ENCODE data around the gene GIMD1.

DNA sequence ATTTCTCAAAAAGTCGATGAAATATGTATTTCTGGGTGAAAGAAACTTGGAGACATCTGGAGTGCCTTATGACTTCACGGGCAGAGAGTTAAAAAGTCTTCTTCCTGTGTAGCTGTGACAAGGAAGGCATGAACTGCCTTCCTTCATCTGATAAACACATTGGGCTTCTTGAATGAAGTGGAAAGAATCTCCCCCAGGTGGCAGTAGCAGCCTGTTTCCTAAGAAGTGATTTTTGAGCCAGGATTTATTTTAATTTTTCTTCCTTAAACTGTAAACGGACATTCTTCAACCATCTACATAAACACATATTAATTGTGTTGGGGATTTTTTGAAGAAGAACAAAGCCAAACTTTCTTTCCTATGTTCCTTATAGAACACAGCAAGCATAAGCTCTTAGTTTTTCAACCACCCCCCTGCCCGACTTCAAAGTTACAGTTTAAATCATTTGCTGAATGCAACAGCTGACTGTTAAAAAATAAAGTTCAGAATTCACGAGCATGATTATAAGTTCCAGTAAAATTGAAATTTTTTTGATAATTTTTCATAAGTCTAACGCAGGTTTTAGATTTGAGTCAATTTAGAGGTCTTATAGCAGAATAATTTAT, 980 bp upstream of the GIMD1 start:
- TF ChIP-seq GLIS3 (CRISPR knock-in tag; IDR thresholded peaks at IDR 0.05) (no peak), ZFP3 (CRISPR knock-in tag; IDR thresholded peaks at IDR 0.05) (no peak), BACH2 (CRISPR knock-in tag; IDR thresholded peaks at IDR 0.05; ENCODE audit: borderline replicate concordance) (no peak), POU6F1 (CRISPR knock-in tag; IDR thresholded peaks at IDR 0.05; ENCODE audit: borderline replicate concordance, low read depth) (no peak), TSHZ2 (CRISPR knock-in tag; IDR thresholded peaks at IDR 0.05) (no peak), RARB (CRISPR knock-in tag; IDR thresholded peaks at IDR 0.05) (no peak)
- TF ChIP-seq, protein P1, sequence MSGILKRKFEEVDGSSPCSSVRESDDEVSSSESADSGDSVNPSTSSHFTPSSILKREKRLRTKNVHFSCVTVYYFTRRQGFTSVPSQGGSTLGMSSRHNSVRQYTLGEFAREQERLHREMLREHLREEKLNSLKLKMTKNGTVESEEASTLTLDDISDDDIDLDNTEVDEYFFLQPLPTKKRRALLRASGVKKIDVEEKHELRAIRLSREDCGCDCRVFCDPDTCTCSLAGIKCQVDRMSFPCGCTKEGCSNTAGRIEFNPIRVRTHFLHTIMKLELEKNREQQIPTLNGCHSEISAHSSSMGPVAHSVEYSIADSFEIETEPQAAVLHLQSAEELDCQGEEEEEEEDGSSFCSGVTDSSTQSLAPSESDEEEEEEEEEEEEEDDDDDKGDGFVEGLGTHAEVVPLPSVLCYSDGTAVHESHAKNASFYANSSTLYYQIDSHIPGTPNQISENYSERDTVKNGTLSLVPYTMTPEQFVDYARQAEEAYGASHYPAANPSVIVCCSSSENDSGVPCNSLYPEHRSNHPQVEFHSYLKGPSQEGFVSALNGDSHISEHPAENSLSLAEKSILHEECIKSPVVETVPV (CRISPR knock-in tag; IDR thresholded peaks at IDR 0.05), result no peak
- TF ChIP-seq, protein P2, sequence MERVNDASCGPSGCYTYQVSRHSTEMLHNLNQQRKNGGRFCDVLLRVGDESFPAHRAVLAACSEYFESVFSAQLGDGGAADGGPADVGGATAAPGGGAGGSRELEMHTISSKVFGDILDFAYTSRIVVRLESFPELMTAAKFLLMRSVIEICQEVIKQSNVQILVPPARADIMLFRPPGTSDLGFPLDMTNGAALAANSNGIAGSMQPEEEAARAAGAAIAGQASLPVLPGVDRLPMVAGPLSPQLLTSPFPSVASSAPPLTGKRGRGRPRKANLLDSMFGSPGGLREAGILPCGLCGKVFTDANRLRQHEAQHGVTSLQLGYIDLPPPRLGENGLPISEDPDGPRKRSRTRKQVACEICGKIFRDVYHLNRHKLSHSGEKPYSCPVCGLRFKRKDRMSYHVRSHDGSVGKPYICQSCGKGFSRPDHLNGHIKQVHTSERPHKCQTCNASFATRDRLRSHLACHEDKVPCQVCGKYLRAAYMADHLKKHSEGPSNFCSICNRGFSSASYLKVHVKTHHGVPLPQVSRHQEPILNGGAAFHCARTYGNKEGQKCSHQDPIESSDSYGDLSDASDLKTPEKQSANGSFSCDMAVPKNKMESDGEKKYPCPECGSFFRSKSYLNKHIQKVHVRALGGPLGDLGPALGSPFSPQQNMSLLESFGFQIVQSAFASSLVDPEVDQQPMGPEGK (CRISPR knock-in tag; IDR thresholded peaks at IDR 0.05; ENCODE audit: borderline replicate concordance), result no peak
